GM12878 (cell line): Measurements from ENCODE around the gene BORCS6.

Experiments used
- CTCF ChIP-seq, 3 experiments: IDR thresholded peaks in 2 of 3; conservative IDR thresholded peaks in 1 of 3; 2 replicates each; pipeline ENCODE4 v1.5.1; 2011; ENCODE audit warnings: low read depth in 3 of 3, low read length in 3 of 3, mild to moderate bottlenecking in 3 of 3, control low read depth in 2 of 3, moderate library complexity in 2 of 3, inconsistent platforms in 1 of 3, mixed read lengths in 1 of 3; ENCODE audit not compliant: control insufficient read depth in 2 of 3, insufficient read depth in 1 of 3; ENCODE audit errors: extremely low read depth in 1 of 3
- DPF2 ChIP-seq: fragments of 450-650 bp; IDR thresholded peaks from 2 replicates; pipeline ENCODE4 v1.6.1; 2017; ENCODE audit warnings: mild to moderate bottlenecking
- EP300 ChIP-seq, 2 experiments: fragments of 150-350 bp in 1 of 2; IDR thresholded peaks; 2 replicates each; pipeline ENCODE4 v1.6.1; 2011 to 2012; ENCODE audit warnings: low read depth in 2 of 2, low read length in 2 of 2, borderline replicate concordance in 1 of 2, improper control_type of control experiment in 1 of 2, inconsistent platforms in 1 of 2; ENCODE audit not compliant: control insufficient read depth in 1 of 2
- RFX5 ChIP-seq: IDR thresholded peaks from 2 replicates; pipeline ENCODE4 v1.6.1; 2011; ENCODE audit warnings: low read depth, low read length, improper control_type of control experiment
- TF ChIP-seq, protein P1 (sequence below): IDR thresholded peaks from 2 replicates; pipeline ENCODE4 v1.6.1; 2012; ENCODE audit warnings: improper control_type of control experiment, low read depth, low read length; ENCODE audit not compliant: insufficient replicate concordance

- TF ChIP-seq DPF2 = no peak; the same call in 1 of the 2 replicates
- no peak for TF ChIP-seq CTCF (IDR thresholded peaks at IDR 0.05 in 2 of 3, conservative IDR thresholded peaks at IDR 0.05 in 1 of 3; ENCODE audit: control insufficient read depth in 2 of 3, extremely low read depth in 1 of 3, insufficient read depth in 1 of 3, low read depth in 3 of 3, low read length in 3 of 3)
- no peak for TF ChIP-seq EP300 (IDR thresholded peaks at IDR 0.05; ENCODE audit: borderline replicate concordance in 1 of 2, control insufficient read depth in 1 of 2, low read depth in 2 of 2, low read length in 2 of 2)
- TF ChIP-seq, protein P1, sequence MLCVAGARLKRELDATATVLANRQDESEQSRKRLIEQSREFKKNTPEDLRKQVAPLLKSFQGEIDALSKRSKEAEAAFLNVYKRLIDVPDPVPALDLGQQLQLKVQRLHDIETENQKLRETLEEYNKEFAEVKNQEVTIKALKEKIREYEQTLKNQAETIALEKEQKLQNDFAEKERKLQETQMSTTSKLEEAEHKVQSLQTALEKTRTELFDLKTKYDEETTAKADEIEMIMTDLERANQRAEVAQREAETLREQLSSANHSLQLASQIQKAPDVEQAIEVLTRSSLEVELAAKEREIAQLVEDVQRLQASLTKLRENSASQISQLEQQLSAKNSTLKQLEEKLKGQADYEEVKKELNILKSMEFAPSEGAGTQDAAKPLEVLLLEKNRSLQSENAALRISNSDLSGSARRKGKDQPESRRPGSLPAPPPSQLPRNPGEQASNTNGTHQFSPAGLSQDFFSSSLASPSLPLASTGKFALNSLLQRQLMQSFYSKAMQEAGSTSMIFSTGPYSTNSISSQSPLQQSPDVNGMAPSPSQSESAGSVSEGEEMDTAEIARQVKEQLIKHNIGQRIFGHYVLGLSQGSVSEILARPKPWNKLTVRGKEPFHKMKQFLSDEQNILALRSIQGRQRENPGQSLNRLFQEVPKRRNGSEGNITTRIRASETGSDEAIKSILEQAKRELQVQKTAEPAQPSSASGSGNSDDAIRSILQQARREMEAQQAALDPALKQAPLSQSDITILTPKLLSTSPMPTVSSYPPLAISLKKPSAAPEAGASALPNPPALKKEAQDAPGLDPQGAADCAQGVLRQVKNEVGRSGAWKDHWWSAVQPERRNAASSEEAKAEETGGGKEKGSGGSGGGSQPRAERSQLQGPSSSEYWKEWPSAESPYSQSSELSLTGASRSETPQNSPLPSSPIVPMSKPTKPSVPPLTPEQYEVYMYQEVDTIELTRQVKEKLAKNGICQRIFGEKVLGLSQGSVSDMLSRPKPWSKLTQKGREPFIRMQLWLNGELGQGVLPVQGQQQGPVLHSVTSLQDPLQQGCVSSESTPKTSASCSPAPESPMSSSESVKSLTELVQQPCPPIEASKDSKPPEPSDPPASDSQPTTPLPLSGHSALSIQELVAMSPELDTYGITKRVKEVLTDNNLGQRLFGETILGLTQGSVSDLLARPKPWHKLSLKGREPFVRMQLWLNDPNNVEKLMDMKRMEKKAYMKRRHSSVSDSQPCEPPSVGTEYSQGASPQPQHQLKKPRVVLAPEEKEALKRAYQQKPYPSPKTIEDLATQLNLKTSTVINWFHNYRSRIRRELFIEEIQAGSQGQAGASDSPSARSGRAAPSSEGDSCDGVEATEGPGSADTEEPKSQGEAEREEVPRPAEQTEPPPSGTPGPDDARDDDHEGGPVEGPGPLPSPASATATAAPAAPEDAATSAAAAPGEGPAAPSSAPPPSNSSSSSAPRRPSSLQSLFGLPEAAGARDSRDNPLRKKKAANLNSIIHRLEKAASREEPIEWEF = no peak
- TF ChIP-seq RFX5 = no peak
Measured at GRCh38 chr17:8185582-8186445, 4.2 kb downstream of the BORCS6 start.
